ENCODE measurements around the gene LEMD2.

GRCh38 chr6:33772902-33773472, 15.9 kb downstream of the LEMD2 start:
- TF ChIP-seq, protein P1, sequence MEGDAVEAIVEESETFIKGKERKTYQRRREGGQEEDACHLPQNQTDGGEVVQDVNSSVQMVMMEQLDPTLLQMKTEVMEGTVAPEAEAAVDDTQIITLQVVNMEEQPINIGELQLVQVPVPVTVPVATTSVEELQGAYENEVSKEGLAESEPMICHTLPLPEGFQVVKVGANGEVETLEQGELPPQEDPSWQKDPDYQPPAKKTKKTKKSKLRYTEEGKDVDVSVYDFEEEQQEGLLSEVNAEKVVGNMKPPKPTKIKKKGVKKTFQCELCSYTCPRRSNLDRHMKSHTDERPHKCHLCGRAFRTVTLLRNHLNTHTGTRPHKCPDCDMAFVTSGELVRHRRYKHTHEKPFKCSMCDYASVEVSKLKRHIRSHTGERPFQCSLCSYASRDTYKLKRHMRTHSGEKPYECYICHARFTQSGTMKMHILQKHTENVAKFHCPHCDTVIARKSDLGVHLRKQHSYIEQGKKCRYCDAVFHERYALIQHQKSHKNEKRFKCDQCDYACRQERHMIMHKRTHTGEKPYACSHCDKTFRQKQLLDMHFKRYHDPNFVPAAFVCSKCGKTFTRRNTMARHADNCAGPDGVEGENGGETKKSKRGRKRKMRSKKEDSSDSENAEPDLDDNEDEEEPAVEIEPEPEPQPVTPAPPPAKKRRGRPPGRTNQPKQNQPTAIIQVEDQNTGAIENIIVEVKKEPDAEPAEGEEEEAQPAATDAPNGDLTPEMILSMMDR (conservative IDR thresholded peaks at IDR 0.05; ENCODE audit: low read depth, low read length), result no peak
- TF ChIP-seq POLR2A (IDR thresholded peaks at IDR 0.05; ENCODE audit: low read depth, low read length) (no peak), RFX5 (IDR thresholded peaks at IDR 0.05; ENCODE audit: low read depth, low read length) (no peak), FOS (IDR thresholded peaks at IDR 0.05; ENCODE audit: low read depth, low read length) (no peak), CEBPB (IDR thresholded peaks at IDR 0.05; ENCODE audit: low read depth, low read length) (no peak), BHLHE40 (IDR thresholded peaks at IDR 0.05; ENCODE audit: low read depth, low read length) (no peak), MAFK (IDR thresholded peaks at IDR 0.05; ENCODE audit: low read depth, low read length) (no peak)
- TF ChIP-seq, protein P2, sequence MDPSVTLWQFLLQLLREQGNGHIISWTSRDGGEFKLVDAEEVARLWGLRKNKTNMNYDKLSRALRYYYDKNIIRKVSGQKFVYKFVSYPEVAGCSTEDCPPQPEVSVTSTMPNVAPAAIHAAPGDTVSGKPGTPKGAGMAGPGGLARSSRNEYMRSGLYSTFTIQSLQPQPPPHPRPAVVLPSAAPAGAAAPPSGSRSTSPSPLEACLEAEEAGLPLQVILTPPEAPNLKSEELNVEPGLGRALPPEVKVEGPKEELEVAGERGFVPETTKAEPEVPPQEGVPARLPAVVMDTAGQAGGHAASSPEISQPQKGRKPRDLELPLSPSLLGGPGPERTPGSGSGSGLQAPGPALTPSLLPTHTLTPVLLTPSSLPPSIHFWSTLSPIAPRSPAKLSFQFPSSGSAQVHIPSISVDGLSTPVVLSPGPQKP (IDR thresholded peaks at IDR 0.05; ENCODE audit: borderline replicate concordance, low read depth, low read length), result no peak
